CD4-positive, alpha-beta T cell treated with Interleukin-4 for 4 hours (primary cell): ENCODE results near the gene MLH1.
"Not testable (repeated sequence)": the region's sequence is repeated elsewhere in the genome, so short reads cannot be mapped to it uniquely, and the experiment has no call there.

ENCODE experiments used
- DNase-seq: peaks from one replicate; pipeline ENCODE4 v3.0.0-alpha.2; 2020

Gene MLH1

GRCh38 chr3:37039161-37039846, 46.0 kb downstream of the MLH1 start:
- DNase-seq = no peak

- DNase-seq = no peak
Observed at GRCh38 chr3:37040231-37040630, 46.9 kb downstream of the MLH1 start.

GRCh38 chr3:37041546-37042195, 48.4 kb downstream of the MLH1 start:
- DNase-seq = no peak

GRCh38 chr3:37042712-37043111, 49.4 kb downstream of the MLH1 start:
- not testable (repeated sequence) for DNase-seq

GRCh38 chr3:37050282-37050681, 57.0 kb downstream of the MLH1 start:
- DNase-seq = no peak

- DNase-seq = no peak
Observed at GRCh38 chr3:37052860-37053259, 59.5 kb downstream of the MLH1 start.

- DNase-seq = no peak
Observed at GRCh38 chr3:37053337-37053736, 60.0 kb downstream of the MLH1 start.

- DNase-seq = no peak
Observed at GRCh38 chr3:37053753-37054152, 60.4 kb downstream of the MLH1 start.

- DNase-seq = no peak
Observed at GRCh38 chr3:37054370-37054769, 61.1 kb downstream of the MLH1 start.

GRCh38 chr3:37055077-37055476, 61.8 kb downstream of the MLH1 start:
- DNase-seq = not testable (repeated sequence)

- no peak for DNase-seq
Observed at GRCh38 chr3:37056826-37057225, 63.5 kb downstream of the MLH1 start.

GRCh38 chr3:37058117-37058516, 64.8 kb downstream of the MLH1 start:
- DNase-seq = no peak

GRCh38 chr3:37064747-37065146, 71.4 kb downstream of the MLH1 start:
- no peak for DNase-seq

GRCh38 chr3:37067577-37067976, 74.3 kb downstream of the MLH1 start:
- DNase-seq = no peak

GRCh38 chr3:37068031-37068430, 74.7 kb downstream of the MLH1 start:
- no peak for DNase-seq

GRCh38 chr3:37071921-37072320, 78.6 kb downstream of the MLH1 start:
- DNase-seq = no peak

GRCh38 chr3:37072892-37073291, 79.6 kb downstream of the MLH1 start:
- no peak for DNase-seq

- DNase-seq = no peak
Observed at GRCh38 chr3:37074178-37074577, 80.9 kb downstream of the MLH1 start.

GRCh38 chr3:37075955-37076354, 82.6 kb downstream of the MLH1 start:
- no peak for DNase-seq

GRCh38 chr3:37082317-37082716, 89.0 kb downstream of the MLH1 start:
- no peak for DNase-seq

- no peak for DNase-seq
Observed at GRCh38 chr3:37086918-37087317, 93.6 kb downstream of the MLH1 start.

GRCh38 chr3:37087870-37088269, 94.6 kb downstream of the MLH1 start:
- no peak for DNase-seq

- DNase-seq = no peak
Observed at GRCh38 chr3:37092484-37092883, 99.2 kb downstream of the MLH1 start.

- DNase-seq = no peak
Observed at GRCh38 chr3:37093481-37093880, 100.2 kb downstream of the MLH1 start.

GRCh38 chr3:37094636-37095035, 101.3 kb downstream of the MLH1 start:
- no peak for DNase-seq
